OCI-LY7 (cell line): ENCODE data around the gene COL23A1.

Source experiments
- EZH2phosphoT487 ChIP-seq: fragments of 200-600 bp; sonication (generic); IDR thresholded peaks from 2 replicates; pipeline ENCODE4 v1.6.1; 2018; ENCODE audit warnings: low read depth, borderline replicate concordance, mild to moderate bottlenecking, mixed run types, antibody characterized with exemption, low read length, moderate library complexity, mixed read lengths
- TF ChIP-seq, protein P1 (sequence below): fragments of 200-600 bp; sonication (generic); conservative IDR thresholded peaks from 2 replicates; pipeline ENCODE4 v1.5.1; 2014; ENCODE audit warnings: mild to moderate bottlenecking, antibody characterized with exemption, low read length, moderate library complexity, mixed read lengths

DNA sequence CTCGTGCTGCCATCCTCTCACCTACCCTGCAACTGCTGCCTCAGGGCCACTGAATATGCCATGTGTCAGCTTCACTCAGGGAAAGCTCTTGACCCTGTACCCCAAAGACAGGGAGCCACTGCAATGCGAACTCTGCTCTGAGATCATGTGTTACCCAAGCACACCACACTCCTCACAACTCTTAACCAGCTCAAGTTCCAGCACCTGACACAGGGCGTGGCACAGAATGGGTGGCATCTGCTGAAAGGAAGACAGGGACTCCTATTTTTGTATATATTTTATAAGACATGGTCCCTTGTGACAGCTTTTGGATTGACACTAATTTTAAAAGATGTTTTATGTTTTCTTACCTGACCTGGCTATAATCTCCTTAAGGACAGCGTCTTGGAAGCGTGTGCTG lies 368.3 kb downstream of the COL23A1 start:
- TF ChIP-seq, protein P1, sequence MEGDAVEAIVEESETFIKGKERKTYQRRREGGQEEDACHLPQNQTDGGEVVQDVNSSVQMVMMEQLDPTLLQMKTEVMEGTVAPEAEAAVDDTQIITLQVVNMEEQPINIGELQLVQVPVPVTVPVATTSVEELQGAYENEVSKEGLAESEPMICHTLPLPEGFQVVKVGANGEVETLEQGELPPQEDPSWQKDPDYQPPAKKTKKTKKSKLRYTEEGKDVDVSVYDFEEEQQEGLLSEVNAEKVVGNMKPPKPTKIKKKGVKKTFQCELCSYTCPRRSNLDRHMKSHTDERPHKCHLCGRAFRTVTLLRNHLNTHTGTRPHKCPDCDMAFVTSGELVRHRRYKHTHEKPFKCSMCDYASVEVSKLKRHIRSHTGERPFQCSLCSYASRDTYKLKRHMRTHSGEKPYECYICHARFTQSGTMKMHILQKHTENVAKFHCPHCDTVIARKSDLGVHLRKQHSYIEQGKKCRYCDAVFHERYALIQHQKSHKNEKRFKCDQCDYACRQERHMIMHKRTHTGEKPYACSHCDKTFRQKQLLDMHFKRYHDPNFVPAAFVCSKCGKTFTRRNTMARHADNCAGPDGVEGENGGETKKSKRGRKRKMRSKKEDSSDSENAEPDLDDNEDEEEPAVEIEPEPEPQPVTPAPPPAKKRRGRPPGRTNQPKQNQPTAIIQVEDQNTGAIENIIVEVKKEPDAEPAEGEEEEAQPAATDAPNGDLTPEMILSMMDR = no peak
- TF ChIP-seq EZH2phosphoT487 = no peak
